GM19351 (cell line): ENCODE measurements around the gene IFFO2.
A peak's percentile ranks its signal among the peaks of the same experiment; 100 is the strongest.

ENCODE experiments used
- ATAC-seq: cut with Tn5 transposase; IDR thresholded peaks from one replicate; pipeline ENCODE4 v1.9.1; 2021; ENCODE audit warnings: mild to moderate bottlenecking, moderate library complexity; ENCODE audit not compliant: unreplicated experiment

The IFFO2 gene

DNA sequence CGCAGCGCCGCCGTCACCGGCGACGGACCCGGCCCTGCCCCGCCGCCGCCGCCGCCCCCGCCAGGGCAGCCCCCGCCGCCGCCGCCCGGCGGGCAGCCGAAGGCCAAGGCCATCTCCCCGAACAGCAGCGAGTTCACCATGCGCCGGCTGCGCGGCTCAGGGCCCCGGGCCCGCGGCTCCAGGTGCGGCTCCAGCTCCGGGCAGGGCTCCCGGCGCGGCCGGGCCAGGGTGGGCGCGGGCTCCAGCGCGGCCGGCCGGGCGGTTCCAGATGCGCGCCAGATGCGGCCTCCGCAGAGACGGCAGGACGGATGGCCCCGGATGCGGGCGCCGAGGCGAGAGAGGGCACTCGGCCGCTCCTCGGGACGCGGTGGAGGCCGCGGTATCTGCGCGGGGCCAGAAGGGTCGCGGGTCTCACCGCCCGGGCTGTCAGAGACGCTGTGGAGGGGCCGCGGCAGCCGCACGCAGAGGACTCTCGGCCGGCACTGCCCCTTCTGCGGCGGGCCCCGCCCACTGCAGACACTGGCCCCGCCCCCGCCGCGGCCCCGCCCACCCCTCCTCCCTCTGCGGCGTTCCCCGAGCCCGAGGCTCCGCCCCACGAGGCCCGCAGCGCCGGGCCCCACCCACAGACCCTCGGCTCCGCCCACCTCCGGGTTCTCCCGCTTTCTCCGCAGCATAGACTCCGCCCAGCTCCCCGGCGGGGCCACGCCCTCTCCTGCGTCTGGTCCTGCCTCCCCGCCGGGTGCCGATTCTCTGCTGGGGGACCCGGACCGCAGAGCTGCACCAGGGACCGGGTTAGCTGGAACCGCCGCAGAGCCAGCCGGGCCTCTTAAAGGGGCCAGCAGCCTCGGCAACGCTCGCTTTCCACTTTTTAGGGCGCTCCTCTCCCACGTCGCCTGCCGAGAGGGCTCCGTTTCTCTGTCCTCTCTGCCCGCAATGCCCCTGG lies at the start of gene IFFO2:
Gene IFFO2, minus strand, starts transcription at position 484 of the 943 bp plus-strand sequence. Its CDS starts 344 bp downstream, at position 140.
- peak; percentile 64 for ATAC-seq

DNA sequence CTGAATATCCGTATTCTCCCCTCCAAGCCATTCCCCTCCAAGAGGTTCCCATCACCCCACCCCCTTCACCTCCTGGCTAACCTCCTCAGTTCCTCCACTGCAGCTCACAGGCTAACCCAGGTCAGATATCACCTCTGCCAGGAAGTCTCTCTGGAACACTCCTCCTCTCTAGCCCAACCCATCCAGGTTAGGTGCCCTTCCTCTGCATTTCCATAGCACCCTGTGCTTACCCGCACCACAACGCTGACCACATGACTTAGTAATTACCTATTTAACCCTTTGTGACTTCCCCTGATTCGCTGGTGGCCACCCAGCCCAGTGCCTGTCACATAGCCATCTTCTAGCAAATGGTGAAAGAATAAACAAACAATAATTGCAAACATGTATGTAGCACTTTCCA lies 49.5 kb upstream of the IFFO2 start:
- no peak for ATAC-seq

DNA sequence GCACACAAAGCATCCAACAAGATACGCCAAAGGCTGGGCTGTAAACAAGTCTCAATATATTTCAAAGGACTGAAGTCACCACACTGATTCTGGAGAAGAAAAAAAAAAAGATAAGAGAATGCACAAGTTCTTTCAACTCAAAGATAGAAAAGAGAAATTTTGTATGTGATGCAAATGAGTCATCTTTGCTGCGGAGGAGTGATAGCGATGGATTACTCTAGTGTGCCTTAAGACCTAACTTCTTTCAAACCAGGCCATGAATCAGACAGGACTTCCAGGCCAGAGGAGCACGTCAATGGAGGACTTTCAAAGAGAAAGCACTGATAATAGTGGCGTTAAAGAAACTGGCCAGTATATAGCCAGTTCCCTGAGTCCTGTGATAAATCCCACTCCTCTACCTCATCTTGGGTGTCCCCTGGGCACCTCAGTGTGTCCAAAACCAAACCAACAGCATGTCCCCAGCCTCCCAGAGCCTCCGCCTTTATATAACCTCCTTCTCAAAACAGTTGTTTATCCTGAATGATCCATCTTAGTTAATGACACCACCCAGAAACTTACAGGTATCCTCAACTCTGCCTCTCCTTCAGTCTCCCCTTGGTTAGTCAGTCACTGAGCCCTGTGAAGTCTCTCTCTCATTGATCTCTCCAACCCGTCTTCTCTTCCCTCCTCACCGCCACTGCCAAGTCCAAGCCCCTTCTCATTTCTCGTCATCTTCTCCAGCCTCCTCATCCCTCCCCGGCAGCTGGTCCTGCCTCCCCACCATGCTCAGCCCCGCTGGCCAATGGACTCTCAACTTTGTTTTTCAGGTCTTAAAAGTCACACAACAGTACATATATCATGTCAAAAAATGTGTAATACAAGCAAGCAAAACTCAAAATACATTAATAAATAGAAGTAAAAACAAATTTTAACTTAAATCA lies 47.2 kb upstream of the IFFO2 start:
- no peak for ATAC-seq

DNA sequence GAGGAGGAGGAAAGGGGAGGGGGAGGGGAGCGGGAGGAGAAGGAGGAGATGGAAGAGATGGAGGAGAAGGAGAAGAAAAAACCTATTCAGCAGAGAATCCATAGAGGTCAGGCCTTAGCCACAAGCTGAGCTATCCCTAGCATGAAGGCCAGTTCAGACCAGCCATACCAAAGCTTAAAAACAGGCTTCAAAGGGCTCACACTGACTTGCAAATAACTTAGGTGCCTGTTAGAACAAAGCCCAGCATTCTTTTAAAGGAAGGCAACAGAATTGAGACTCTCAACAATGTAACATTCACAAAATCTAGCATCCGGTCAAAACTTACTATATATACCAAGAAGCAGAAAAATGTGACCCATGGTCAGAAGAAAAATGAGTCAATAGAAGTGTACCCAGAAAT lies 43.6 kb upstream of the IFFO2 start:
- ATAC-seq: no peak

DNA sequence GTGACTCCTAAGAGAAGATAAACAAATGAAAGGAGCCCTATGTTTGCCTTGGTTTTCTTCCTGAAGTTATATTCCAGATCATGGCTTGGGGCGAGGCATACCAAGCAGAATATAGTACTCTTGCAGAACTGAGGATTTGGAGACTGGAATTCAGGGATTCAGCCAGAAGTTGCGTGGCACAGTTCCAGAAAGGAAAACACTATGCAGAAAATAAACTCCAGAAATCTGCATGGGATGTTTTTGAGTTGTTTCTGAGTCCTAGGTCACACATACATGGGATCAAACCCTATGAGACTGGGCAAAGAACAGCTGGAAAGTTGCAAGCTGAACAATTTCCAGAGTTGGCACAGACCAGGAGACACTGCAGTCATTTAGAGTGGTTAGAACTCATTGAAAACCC lies 42.9 kb upstream of the IFFO2 start:
- ATAC-seq: no peak

DNA sequence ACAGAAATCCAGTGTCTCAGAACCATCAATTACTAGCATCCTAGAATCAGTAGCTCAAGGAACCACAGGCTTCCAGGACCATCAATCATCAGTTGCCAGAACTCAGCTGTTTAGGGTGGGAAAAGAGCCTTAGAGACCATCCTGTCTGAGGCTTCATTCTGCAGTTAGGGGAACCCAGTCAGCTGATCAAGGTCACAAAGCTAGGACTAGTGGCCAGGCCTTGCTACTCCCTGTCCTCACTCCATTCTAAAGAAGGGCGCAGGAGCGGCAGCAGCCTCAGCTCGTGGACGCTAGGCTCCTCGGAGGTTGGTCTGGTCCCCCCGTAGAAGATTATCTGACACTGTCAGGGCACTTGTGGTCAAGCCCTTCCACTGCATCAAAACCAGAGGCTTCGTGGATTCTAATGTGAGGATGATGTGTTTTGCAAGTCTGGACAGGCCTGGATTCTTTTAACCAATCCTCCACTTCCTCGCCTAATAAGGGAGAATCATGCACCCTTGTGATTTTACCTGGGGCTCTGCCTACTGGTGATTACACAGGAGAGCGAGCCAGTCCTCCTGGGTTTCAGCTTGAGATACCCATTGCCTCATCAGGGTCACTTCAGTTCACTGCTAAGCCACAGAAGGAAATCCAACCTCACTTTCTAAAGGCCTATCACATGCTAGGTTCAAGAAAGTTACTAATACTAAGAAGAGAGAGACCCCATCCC lies 41.7 kb upstream of the IFFO2 start:
- ATAC-seq: no peak

DNA sequence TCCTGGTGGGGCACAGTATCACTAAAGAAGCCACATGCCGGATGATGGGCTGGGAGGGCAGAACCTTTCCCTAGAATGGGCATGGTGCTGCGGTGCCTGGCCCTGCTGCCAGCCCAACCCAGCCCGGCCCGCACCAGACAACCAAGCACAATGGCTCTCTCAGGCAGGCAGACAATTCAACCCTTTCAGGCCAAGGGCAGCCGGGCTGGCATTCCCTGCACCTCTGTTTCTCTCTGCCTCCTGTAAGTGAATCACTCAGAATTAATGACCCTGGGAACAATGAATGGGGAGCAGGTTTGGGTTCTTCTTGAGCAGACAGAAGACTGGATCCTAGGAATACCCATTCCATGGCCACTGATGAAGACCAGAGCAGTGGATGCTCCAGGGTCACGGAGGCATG lies 41.0 kb upstream of the IFFO2 start:
- ATAC-seq: no peak

DNA sequence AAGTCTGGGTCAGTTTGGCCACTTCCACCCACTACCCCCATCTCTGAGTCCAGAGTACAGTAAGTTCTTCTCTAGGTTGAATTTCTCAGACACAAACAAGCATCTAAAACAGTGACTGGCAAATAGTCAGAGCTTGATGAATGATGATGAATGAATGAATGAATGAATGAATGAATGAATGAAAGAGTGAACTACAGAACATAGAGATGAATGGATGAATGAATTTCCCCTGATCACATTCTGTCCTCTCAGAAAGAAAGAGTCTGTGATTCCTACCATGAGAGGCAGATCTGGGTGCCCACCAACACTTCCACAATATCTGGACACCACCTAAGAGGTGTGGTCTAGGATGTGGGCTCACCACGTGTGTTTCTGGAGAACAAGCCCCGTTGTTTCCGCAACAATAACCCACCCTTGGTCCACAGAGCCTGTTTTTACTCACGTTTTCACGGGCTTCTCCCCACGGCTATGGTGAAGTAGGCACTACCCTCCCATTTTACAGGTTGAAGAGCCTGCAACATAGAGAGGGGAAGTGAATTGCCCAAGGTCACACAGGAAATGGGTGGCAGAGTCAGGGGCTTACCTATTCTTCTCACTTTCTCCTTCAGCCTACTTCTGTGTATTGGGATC lies 40.2 kb upstream of the IFFO2 start:
- ATAC-seq: no peak

DNA sequence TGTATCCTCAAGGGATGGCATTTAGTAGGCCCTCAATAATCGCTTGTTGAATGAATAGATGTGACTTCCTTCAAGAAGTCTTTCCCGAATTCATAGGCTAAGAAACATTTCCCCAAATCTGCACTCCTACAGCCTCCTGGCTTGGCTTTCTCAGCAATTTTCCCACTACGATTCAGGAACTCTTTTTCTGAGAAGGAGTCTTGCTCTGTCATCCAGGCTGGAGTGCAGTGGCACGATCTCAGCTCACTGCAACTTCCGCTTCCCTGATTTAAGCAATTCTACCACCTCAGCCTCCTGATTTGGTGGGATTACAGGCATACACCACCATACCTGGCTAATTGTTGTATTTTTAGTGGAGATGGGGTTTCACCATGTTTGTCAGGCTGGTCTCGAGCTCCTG lies 37.9 kb upstream of the IFFO2 start:
- ATAC-seq: no peak

DNA sequence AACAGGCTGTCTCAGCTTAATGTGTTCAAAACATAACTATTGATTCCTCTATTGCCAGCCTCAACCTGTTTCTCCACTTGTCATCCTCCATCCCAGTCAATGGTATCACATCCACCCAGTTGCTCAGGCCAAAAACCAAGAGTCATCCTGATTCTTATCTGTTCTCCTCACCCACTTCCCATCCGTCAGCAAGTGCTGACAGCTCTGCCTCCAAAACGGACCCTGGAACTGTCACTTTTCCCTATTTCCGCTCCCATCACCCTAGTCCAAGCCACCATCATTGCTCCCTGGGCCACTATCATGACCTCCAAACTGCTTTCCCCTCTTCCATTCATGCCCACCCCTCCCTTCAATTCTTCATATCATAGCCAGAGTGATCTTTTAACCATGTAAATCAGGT lies 36.2 kb upstream of the IFFO2 start:
- ATAC-seq: no peak

DNA sequence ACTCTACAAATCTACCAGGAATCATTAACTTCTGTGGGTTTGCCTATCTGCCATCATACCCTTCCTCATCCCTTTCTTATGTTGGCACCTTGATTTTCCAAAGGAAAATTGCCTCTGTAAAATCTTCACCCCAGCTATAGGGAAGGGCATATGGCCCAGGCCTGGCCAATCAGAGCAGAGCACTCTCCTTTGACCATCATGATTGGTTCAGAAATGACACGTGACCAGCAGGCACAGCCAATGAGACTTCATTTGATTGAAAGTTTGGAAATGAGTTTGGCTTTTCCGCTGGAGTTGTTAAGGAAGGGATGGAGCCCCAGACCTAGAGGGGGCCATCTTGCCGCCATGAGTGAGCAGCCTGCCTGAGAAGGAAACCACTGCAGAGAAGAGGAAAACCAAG lies 35.1 kb upstream of the IFFO2 start:
- no peak for ATAC-seq

DNA sequence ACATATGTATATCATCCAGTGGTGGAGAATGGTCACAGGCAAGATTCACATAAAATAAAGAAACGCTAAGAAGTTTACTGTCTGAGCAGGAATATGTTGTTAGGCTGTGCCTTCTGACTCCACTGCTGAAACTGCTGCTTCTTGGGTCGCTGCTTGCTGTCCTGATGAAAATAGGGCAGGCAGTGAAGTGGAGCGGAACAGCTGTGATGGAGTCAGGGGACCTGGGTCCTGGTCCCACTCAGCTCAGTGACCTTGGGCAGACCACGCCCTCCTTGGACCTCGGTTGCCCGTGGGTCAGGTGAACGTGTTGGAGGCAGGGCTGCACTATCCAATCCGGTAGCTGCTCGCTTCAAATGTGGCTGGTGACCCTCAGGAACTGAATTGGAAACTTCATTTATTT lies 33.4 kb upstream of the IFFO2 start:
- ATAC-seq: no peak

DNA sequence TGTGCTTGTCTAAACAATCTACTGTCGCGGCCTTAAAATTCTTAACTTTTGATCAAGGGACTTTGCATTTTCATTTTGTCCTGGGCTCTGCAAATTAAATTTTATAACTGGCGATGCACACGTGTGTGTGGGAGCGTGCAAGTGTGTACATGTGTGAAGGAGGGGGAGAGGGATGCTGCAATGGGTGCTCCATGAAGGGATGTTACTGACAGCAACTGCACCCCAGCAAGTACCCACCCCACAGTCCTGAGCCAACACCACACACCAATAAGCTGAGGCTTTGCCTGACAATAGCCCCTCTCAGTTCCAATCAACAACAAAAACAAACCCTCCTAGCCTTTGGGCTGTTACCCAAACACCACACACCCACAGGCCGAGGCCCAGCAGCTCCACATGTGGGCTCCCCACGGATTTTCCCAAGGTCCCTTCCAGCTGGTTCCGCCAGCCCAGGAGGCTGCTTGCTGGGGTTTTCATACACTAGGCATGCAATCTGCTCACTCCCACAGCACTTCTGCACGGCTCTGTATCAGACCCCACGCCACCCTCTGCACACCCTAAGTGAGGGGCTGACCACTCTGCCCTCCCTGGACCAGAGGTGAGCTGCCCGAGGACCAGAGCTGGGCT lies 32.8 kb upstream of the IFFO2 start:
- ATAC-seq: no peak

DNA sequence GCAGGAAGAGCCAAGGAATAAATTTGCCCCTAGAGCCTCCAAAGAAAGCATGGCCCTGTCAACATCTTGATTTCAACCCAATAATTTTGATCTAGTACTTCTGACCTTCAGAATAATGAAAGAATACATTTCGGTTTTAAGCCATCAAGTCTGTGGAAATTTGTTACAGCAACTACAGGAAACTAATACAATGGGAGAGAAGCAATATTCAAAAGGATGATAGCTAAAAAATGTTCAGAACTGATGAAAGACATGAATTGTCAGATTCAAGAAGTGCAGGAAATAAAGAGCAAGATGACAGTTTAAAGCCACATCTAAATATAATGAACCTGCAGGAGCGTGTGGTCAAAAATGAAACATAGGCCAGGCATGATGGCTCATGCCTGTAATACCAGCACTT lies 24.8 kb upstream of the IFFO2 start:
- ATAC-seq: no peak

DNA sequence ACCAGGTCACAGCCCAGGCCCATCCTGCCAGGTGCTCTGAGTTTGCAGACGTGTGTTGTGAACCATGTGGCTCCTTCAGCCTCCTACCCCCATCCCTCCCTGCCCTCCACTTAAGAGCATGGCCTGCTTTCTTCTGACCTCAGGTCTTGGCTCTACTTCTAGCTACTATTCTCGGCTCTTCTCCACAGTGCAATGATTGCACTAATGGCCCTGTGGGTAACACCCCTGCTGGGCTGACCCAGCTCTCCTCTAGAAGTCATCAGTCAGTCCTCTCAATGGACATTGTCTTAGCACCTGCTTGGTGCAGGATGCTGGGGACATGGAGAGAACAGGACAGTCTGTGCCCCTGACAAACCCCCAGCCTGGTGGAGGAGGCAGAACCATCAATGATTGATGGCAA lies 22.2 kb upstream of the IFFO2 start:
- no peak for ATAC-seq

DNA sequence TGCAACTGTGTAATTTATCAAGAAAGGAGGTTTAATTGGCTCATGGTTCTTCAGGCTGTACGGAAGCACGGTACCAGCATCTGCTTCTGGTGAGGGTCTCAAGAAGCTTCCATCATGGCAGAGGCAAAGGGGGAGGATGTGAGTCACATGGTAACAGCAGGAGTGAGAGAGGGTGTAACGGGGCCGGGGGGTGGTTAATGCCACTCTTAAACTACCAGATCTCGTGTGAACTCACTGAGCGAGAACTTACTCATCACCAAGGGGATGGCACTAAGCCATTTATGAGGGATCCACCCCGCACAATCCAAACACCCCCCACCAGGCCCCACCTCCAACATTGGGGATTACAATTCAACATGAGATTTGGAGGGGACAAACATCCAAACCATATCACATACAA lies 21.0 kb upstream of the IFFO2 start:
- ATAC-seq: no peak

DNA sequence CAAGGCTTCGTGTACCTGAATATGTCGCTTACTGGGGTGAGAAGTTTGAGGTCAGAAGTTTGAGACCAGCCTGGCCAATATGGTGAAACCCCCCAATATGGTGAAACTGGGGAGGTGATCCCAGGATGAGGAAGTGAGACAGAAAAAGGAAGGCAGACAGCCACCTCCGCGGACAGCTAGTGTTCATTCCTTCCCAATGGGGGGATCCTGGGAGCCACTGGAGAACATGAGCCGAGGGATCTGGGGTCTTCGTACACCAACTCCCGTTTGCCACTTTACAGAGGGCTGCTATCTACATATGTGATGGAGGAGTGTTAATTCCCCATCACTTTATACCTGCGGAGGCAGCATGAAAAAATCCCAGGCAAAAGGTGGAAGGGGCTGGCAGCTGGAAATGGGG lies 19.6 kb upstream of the IFFO2 start:
- ATAC-seq: no peak

DNA sequence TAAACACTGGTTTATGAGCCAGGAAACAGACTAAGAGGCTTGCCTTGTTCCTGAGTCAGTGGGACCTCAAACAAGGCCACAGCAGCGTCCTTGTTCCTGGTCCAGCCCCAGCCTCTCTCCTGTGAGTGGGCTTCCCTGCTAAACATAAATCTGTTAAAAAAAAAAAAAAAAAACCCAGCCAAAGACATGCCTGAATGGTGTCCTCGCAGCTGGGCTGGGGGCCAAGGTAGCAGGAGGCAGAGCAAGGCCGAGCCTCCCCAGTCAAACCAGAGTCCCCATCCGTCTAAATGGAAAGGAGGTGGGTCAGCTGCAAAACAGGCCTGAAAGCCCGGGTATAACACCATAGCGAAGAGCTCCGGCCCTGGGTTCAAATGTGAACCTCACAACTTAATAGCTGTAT lies 18.1 kb upstream of the IFFO2 start:
- ATAC-seq: no peak

DNA sequence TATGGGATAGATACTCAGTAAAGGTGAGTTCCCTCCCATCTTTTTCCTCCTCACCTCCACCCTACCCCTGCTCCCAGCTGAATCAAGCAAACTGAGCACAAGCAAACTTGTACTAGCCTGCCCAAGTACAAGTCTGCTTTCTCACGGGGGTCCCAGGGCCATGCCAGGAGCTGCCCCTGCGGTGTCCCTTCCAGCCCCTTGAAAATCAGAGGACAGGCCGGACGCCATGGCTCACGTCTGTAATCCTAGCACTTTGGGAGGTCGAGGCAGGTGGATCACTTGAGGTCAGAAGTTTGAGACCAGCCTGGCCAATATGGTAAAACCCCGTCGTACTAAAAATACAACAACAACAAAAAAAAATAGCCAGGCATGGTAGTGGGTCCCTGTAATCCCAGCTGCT lies 17.5 kb upstream of the IFFO2 start:
- ATAC-seq: no peak

DNA sequence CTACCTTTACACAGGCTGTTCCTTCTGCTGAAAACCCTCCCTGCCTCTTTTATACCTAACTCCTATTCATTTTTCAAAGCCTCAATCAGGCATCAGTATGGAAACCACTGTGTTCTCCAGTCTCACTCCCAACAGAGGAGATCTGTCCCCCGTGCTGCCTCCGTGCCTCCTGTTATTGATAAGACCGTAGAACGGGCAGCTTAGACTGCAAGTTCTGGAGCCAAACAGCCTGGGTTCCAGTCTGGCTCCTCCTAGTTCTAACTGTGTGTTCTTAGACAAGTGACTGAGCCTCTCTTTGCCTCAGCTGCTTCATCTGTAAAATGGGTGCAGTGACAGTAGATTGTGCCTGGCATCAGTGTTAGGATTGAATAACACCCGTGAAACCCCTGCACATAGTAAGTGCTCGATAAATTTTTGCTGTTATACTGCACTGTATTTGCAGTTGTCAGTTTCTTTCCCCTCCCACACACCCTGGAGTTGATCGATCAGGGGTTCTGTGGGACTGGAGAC lies 17.0 kb upstream of the IFFO2 start:
- ATAC-seq: no peak
